ENCODE data around the gene KIF12.

KIF12 gene

GRCh38 chr9:114081441-114082016, 17.6 kb downstream of the KIF12 start:
- DNase-seq (ENCODE audit: low read depth, low spot score), result no peak
- no peak overlapping the region for H3K4me3 ChIP-seq (ENCODE audit: low read depth, low read length)
- in situ Hi-C loops (cut with HindIII; ENCODE audit: low sequenced_read_pairs), result no loop called here
- TF ChIP-seq, protein P1, sequence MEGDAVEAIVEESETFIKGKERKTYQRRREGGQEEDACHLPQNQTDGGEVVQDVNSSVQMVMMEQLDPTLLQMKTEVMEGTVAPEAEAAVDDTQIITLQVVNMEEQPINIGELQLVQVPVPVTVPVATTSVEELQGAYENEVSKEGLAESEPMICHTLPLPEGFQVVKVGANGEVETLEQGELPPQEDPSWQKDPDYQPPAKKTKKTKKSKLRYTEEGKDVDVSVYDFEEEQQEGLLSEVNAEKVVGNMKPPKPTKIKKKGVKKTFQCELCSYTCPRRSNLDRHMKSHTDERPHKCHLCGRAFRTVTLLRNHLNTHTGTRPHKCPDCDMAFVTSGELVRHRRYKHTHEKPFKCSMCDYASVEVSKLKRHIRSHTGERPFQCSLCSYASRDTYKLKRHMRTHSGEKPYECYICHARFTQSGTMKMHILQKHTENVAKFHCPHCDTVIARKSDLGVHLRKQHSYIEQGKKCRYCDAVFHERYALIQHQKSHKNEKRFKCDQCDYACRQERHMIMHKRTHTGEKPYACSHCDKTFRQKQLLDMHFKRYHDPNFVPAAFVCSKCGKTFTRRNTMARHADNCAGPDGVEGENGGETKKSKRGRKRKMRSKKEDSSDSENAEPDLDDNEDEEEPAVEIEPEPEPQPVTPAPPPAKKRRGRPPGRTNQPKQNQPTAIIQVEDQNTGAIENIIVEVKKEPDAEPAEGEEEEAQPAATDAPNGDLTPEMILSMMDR (IDR thresholded peaks at IDR 0.05; ENCODE audit: low read depth, low read length), result no peak

DNA sequence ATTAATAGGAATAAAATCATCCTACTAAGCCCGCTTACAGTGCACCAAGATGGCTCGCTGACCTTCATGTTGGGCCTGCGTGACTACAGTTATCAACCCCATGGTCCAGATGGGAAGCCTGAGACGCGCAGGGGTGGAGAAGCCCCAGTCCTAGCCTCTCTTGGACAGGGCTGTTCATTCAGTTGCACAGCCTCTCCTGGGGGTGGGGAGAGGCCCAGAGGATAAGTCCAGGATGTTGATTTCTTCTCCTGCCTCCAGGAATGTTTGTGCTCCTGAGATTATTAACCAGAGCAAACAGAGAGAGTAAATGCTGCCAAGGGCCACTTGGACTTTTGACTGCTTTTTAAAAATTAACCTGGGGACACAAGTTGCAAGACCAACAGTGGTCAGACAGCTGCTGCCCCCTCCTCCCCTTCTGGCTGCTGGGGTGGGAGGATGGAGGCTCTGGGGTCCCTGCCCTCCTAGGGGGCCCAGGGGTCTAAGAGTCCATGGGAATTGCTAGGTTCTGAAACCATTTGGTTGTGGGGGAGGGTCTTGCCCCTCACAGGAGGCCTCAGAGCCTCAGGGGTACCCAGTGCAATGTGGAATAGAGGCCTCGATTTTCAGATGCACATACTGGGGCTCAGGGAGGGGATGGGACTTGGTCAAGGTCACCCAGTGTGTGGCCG, 18.2 kb downstream of the KIF12 start:
- in situ Hi-C loops (cut with HindIII; ENCODE audit: low sequenced_read_pairs), result no loop called here
- no peak for DNase-seq (ENCODE audit: low read depth, low spot score)
- TF ChIP-seq, protein P1 (IDR thresholded peaks at IDR 0.05; ENCODE audit: low read depth, low read length), result no peak
- H3K4me3 ChIP-seq (ENCODE audit: low read depth, low read length), result no peak overlapping the region

DNA sequence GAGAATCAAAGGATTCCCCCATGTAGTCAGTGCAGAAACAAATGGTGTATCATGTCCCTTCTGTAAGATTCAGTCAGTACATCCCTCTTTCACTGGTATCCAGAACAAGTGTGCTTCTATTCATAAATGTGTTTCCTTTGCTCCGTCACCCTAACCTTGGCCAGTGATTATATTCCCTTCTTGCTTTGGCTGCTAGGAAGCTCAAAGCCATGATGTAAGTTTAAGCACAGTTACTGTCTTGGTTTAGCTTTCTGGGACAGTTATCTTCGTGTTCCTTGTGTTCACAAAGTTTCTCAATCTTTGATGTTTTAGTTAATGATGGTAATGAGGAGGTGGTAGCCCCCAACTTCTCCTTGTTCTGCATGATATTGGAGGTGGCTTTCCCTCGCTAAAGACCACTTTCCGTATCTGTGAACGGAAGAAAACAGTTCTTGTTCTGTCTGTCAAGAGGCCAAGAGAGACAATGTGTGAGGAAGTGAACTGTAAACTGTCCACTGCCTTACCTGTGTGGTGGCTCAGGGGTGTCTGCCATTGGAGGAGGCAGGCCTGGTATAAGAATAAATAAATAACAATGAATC, 18.8 kb downstream of the KIF12 start:
- in situ Hi-C loops (cut with HindIII; ENCODE audit: low sequenced_read_pairs), result no loop called here
- TF ChIP-seq, protein P1 (IDR thresholded peaks at IDR 0.05; ENCODE audit: low read depth, low read length), result no peak

GRCh38 chr9:114078781-114079156, 20.3 kb downstream of the KIF12 start:
- TF ChIP-seq, protein P1 (IDR thresholded peaks at IDR 0.05; ENCODE audit: low read depth, low read length), result no peak
- no peak overlapping the region for H3K4me3 ChIP-seq (ENCODE audit: low read depth, low read length)
- DNase-seq (ENCODE audit: low read depth, low spot score), result no peak
- in situ Hi-C loops (cut with HindIII; ENCODE audit: low sequenced_read_pairs), result no loop called here

More for the DNA sequence above, 18.8 kb downstream of the KIF12 start:
- no peak for DNase-seq (ENCODE audit: low read depth, low spot score)
- no peak overlapping the region for H3K4me3 ChIP-seq (ENCODE audit: low read depth, low read length)

- DNase-seq (ENCODE audit: low read depth, low spot score), result no peak
- in situ Hi-C loops (cut with HindIII; ENCODE audit: low sequenced_read_pairs), result no loop called here
These were observed 20.9 kb downstream of the KIF12 start, which contains the start of gene AMBP for GRCh38 chr9:114078021-114078780. Gene AMBP (minus strand): TSS chr9:114078300. CDS start chr9:114078209, 91 bp downstream.

More at GRCh38 chr9:114078021-114078780, 20.9 kb downstream of the KIF12 start, which contains the start of gene AMBP:
- TF ChIP-seq, protein P1 (IDR thresholded peaks at IDR 0.05; ENCODE audit: low read depth, low read length), result no peak
- H3K4me3 ChIP-seq (ENCODE audit: low read depth, low read length), result no peak within 1 kb of the TSS

Measured in astrocyte of the spinal cord (primary cell).